BJ (cell line): ENCODE data around the gene SF3A2. TPM values are rescaled to one million over a fixed set of nuclear protein-coding genes. Genes with fewer than 3 reads are reported as not detected.

ENCODE experiments used
- CTCF ChIA-PET: fragments of 350-600 bp; formaldehyde crosslinking; extraction: SDS; loops from one replicate; lab custom pipeline; 2021; ENCODE audit warnings: antibody characterized with exemption, inconsistent platforms; lab: Yijun Ruan, JAX
- POLR2A ChIA-PET: fragments of 300-600 bp; sonication (Branson Sonifier 250); formaldehyde crosslinking; extraction: SDS; loops from one replicate; lab custom pipeline; 2021; ENCODE audit warnings: antibody characterized with exemption; lab: Charles Lee
- DNase-seq: peaks from one replicate; pipeline ENCODE4 v3.0.0-alpha.2; 2011; ENCODE audit warnings: low read depth
- H3K27me3 ChIP-seq: 2 replicates; pipeline ENCODE4 v1.6.0; 2011; ENCODE audit warnings: low read length; ENCODE audit not compliant: control insufficient read depth, insufficient read depth
- H3K36me3 ChIP-seq: 2 replicates; pipeline ENCODE4 v1.5.1; 2011; ENCODE audit warnings: low read length; ENCODE audit not compliant: control insufficient read depth, insufficient read depth
- H3K4me3 ChIP-seq: 2 replicates; pipeline ENCODE4 v1.5.1; 2011; ENCODE audit warnings: low read depth, mild to moderate bottlenecking, control low read depth, low read length
- CTCF ChIP-seq: IDR thresholded peaks from 2 replicates; pipeline ENCODE4 v1.5.1; 2011; ENCODE audit warnings: low read depth, mild to moderate bottlenecking, control low read depth, inconsistent platforms, low read length, moderate library complexity; ENCODE audit not compliant: insufficient read depth
- polyA plus RNA-seq: library from polyadenylated mRNA; depleted of rRNA; stranded (reverse); fragments of >200 nt; gene quantifications from 2 replicates; pipeline ENCODE4 v1.2.3, GENCODE V29; 2011

The SF3A2 gene
- polyA plus RNA-seq, 1 experiment: 12.2 TPM

- TF ChIP-seq CTCF: no peak
- H3K4me3 ChIP-seq: no peak overlapping the region
- POLR2A ChIA-PET: interaction anchor here (0.5 kb wide), 1 partner anchor 89 kb away, joined by 8 read pairs; no protein-coding TSS in a partner anchor
- H3K36me3 ChIP-seq: peaks cover 40% of the 10 kb centered on the region
- no peaks in the 10 kb centered on the region for H3K27me3 ChIP-seq
- DNase-seq: no peak
- CTCF ChIA-PET: interaction anchor here (1.1 to 2.8 kb wide), 2 partner anchors 17 to 29 kb away, joined by 3 to 9 read pairs; no protein-coding TSS in a partner anchor
Measured at GRCh38 chr19:2243274-2244124, 6.9 kb downstream of the SF3A2 start.

- ChIA-PET CTCF (interaction anchor here (1.1 to 2.8 kb wide), 2 partner anchors 16 to 28 kb away, joined by 3 to 9 read pairs; no protein-coding TSS in a partner anchor), POLR2A (no interaction called here)
- Histone ChIP-seq H3K27me3 (no peaks in the 10 kb centered on the region), H3K4me3 (no peak overlapping the region), H3K36me3 (peaks cover 43% of the 10 kb centered on the region)
- DNase-seq: no peak
- TF ChIP-seq CTCF: no peak
Measured at GRCh38 chr19:2244125-2244411, 7.4 kb downstream of the SF3A2 start.

- ChIA-PET POLR2A (no interaction called here), CTCF (interaction anchor here (0.6 to 2.2 kb wide), 4 partner anchors 16 to 155 kb away, joined by 3 to 8 read pairs (median 3); no protein-coding TSS in a partner anchor)
- Histone ChIP-seq H3K4me3 (no peak overlapping the region), H3K27me3 (no peaks in the 10 kb centered on the region), H3K36me3 (peaks cover 44% of the 10 kb centered on the region)
- no peak for DNase-seq
- no peak for TF ChIP-seq CTCF
Measured at GRCh38 chr19:2244486-2244885, 7.9 kb downstream of the SF3A2 start.

GRCh38 chr19:2245273-2245672 lies 8.6 kb downstream of the SF3A2 start:
- no peak for TF ChIP-seq CTCF
- Histone ChIP-seq H3K27me3 (no peaks in the 10 kb centered on the region), H3K4me3 (no peak overlapping the region), H3K36me3 (peaks cover 44% of the 10 kb centered on the region)
- DNase-seq: no peak
- POLR2A ChIA-PET: no interaction called here
- CTCF ChIA-PET: interaction anchor here (0.7 to 2.2 kb wide), 5 partner anchors 16 to 85 kb away, joined by 3 to 8 read pairs (median 3); no protein-coding TSS in a partner anchor

- TF ChIP-seq CTCF: no peak
- no peaks in the 10 kb centered on the region for H3K27me3 ChIP-seq
- CTCF ChIA-PET: interaction anchor here (1.0 to 2.2 kb wide), 3 partner anchors 16 to 28 kb away, joined by 3 to 8 read pairs (median 5); no protein-coding TSS in a partner anchor
- POLR2A ChIA-PET: no interaction called here
- H3K4me3 ChIP-seq: no peak overlapping the region
- H3K36me3 ChIP-seq: peaks cover 44% of the 10 kb centered on the region
- no peak for DNase-seq
Measured at GRCh38 chr19:2246014-2246620, 9.5 kb downstream of the SF3A2 start.
